KMS-11 (cell line): ENCODE measurements around the gene STK32C.

Experiments
- H2AFZ ChIP-seq: fragments of 200-600 bp; sonication (generic); 2 replicates; pipeline ENCODE4 v1.6.1; 2016; ENCODE audit warnings: antibody characterized with exemption, mixed run types, low read depth
- H3K27ac ChIP-seq: fragments of 200-600 bp; sonication (generic); 2 replicates; pipeline ENCODE4 v1.6.1; 2016; ENCODE audit warnings: mild to moderate bottlenecking, mixed run types
- H3K27me3 ChIP-seq: fragments of 200-600 bp; sonication (generic); 2 replicates; pipeline ENCODE4 v1.6.1; 2017; ENCODE audit warnings: mild to moderate bottlenecking, low read depth, mixed run types, moderate library complexity; ENCODE audit not compliant: insufficient read depth
- H3K36me3 ChIP-seq: fragments of 200-600 bp; sonication (generic); 2 replicates; pipeline ENCODE4 v1.6.1; 2017; ENCODE audit warnings: mild to moderate bottlenecking, mixed run types; ENCODE audit not compliant: insufficient read depth
- H3K4me1 ChIP-seq: fragments of 200-600 bp; sonication (generic); 2 replicates; pipeline ENCODE4 v1.6.1; 2016; ENCODE audit warnings: mild to moderate bottlenecking, low read depth, mixed run types; ENCODE audit not compliant: poor library complexity, severe bottlenecking
- H3K4me2 ChIP-seq: fragments of 200-600 bp; sonication (generic); 2 replicates; pipeline ENCODE4 v1.7.0; 2016; ENCODE audit warnings: mild to moderate bottlenecking, mixed run types
- H3K4me3 ChIP-seq: fragments of 200-600 bp; sonication (generic); IDR thresholded peaks from 2 replicates; pipeline ENCODE4 v1.6.1; 2017; ENCODE audit warnings: low read depth, low read length, mixed read lengths; ENCODE audit not compliant: insufficient read depth
- H3K79me2 ChIP-seq: fragments of 200-600 bp; sonication (generic); 2 replicates; pipeline ENCODE4 v1.6.1; 2016; ENCODE audit warnings: low read depth, mixed run types; ENCODE audit not compliant: insufficient read depth
- H3K9ac ChIP-seq: fragments of 200-600 bp; sonication (generic); 2 replicates; pipeline ENCODE4 v1.6.1; 2016; ENCODE audit warnings: mild to moderate bottlenecking, mixed run types
- H4K20me1 ChIP-seq: fragments of 200-600 bp; sonication (generic); 2 replicates; pipeline ENCODE4 v1.6.1; 2016; ENCODE audit warnings: mild to moderate bottlenecking, mixed run types; ENCODE audit not compliant: insufficient read depth
- CTCF ChIP-seq: fragments of 200-600 bp; sonication (generic); conservative IDR thresholded peaks from 2 replicates; pipeline ENCODE4 v1.6.1; 2017; ENCODE audit warnings: low read depth, mild to moderate bottlenecking, antibody characterized with exemption, low read length, moderate library complexity, mixed read lengths

STK32C gene

GRCh38 chr10:132240156-132240555 lies 67.6 kb downstream of the STK32C start:
- Histone ChIP-seq H3K27me3 (peaks cover 61% of the 10 kb centered on the region), H3K4me3 (no peak overlapping the region), H3K36me3 (no peaks in the 10 kb centered on the region), H2AFZ (no peak overlapping the region), H3K79me2 (no peaks in the 10 kb centered on the region), H3K4me2 (no peak overlapping the region), H4K20me1 (no peaks in the 10 kb centered on the region), H3K4me1 (no peaks in the 10 kb centered on the region), H3K27ac (no peak overlapping the region), H3K9ac (no peak overlapping the region)
- no peak for TF ChIP-seq CTCF

- Histone ChIP-seq H3K79me2 (no peaks in the 10 kb centered on the region), H3K4me3 (no peak overlapping the region), H4K20me1 (no peaks in the 10 kb centered on the region), H3K27ac (no peak overlapping the region), H3K9ac (no peak overlapping the region), H3K36me3 (no peaks in the 10 kb centered on the region), H3K4me1 (no peaks in the 10 kb centered on the region), H2AFZ (no peak overlapping the region), H3K4me2 (no peak overlapping the region), H3K27me3 (peaks cover 62% of the 10 kb centered on the region; the same call in 1 of the 2 replicates)
- TF ChIP-seq CTCF: no peak
These were observed 68.4 kb downstream of the STK32C start for GRCh38 chr10:132239126-132240031.

GRCh38 chr10:132238371-132239125 lies 69.2 kb downstream of the STK32C start:
- no peaks in the 10 kb centered on the region for H3K36me3 ChIP-seq
- no peak overlapping the region for H2AFZ ChIP-seq
- TF ChIP-seq CTCF: no peak
- H3K4me2 ChIP-seq: no peak overlapping the region
- H4K20me1 ChIP-seq: no peaks in the 10 kb centered on the region
- H3K79me2 ChIP-seq: no peaks in the 10 kb centered on the region
- H3K27ac ChIP-seq: no peak overlapping the region
- H3K9ac ChIP-seq: no peak overlapping the region
- no peaks in the 10 kb centered on the region for H3K4me1 ChIP-seq
- no peak overlapping the region for H3K4me3 ChIP-seq
- H3K27me3 ChIP-seq: peaks cover 57% of the 10 kb centered on the region; the same call in 1 of the 2 replicates

- H4K20me1 ChIP-seq: no peaks in the 10 kb centered on the region
- H3K79me2 ChIP-seq: no peaks in the 10 kb centered on the region
- no peak overlapping the region for H3K9ac ChIP-seq
- peaks cover 55% of the 10 kb centered on the region; the same call in 1 of the 2 replicates for H3K27me3 ChIP-seq
- no peak overlapping the region for H2AFZ ChIP-seq
- TF ChIP-seq CTCF: no peak
- no peak overlapping the region for H3K4me2 ChIP-seq
- H3K4me3 ChIP-seq: no peak overlapping the region
- no peak overlapping the region for H3K27ac ChIP-seq
- H3K36me3 ChIP-seq: no peaks in the 10 kb centered on the region
- H3K4me1 ChIP-seq: no peaks in the 10 kb centered on the region
These were observed 69.9 kb downstream of the STK32C start for GRCh38 chr10:132237871-132238270.
